K562 (cell line): ENCODE results near the gene UFC1. TPM values are rescaled to one million over a fixed set of nuclear protein-coding genes. Genes with fewer than 3 reads are reported as not detected.

ENCODE experiments used
- ASH1L ChIP-seq: fragments of 450-650 bp; IDR thresholded peaks from 2 replicates; pipeline ENCODE4 v1.6.1; 2018; ENCODE audit warnings: borderline replicate concordance, mild to moderate bottlenecking, low read depth; ENCODE audit not compliant: partially characterized antibody
- BMI1 ChIP-seq: fragments of 150-350 bp; IDR thresholded peaks from 2 replicates; pipeline ENCODE4 v1.6.1; 2014; ENCODE audit warnings: low read length
- CBX3 ChIP-seq, 2 experiments: IDR thresholded peaks; 1 replicate in 1 of 2; 2 replicates in 1 of 2; pipeline ENCODE4 v1.6.1; 2012; ENCODE audit warnings: inconsistent platforms in 2 of 2, low read length in 2 of 2, borderline replicate concordance in 1 of 2, control low read depth in 1 of 2
- CCAR2 ChIP-seq: fragments of 200-400 bp; formaldehyde crosslinking; IDR thresholded peaks from 2 replicates; pipeline ENCODE4 v1.6.1; 2017; ENCODE audit warnings: mild to moderate bottlenecking, low read depth, low read length
- DNMT1 ChIP-seq: fragments of 450-650 bp; IDR thresholded peaks from 2 replicates; pipeline ENCODE4 v1.6.1; 2016; ENCODE audit warnings: antibody characterized with exemption, mild to moderate bottlenecking
- ELF1 ChIP-seq: fragments of 200-800 bp; sonication (Bioruptor generic); IDR thresholded peaks from 2 replicates; pipeline ENCODE4 v1.6.1; 2016; ENCODE audit warnings: missing genetic modification characterization, missing compliant biosample characterization
- EP400 ChIP-seq: fragments of 450-650 bp; IDR thresholded peaks from 2 replicates; pipeline ENCODE4 v1.6.1; 2017; ENCODE audit warnings: antibody characterized with exemption, mild to moderate bottlenecking, moderate library complexity
- FOXJ3 ChIP-seq: sonication (generic); formaldehyde crosslinking; IDR thresholded peaks from 2 replicates; pipeline ENCODE4 v1.4.0; 2020; ENCODE audit warnings: mild to moderate bottlenecking, missing genetic modification reagents
- HNRNPUL1 ChIP-seq: fragments of 200-400 bp; formaldehyde crosslinking; IDR thresholded peaks from 2 replicates; pipeline ENCODE4 v1.6.1; 2017; ENCODE audit warnings: low read length
- KAT8 ChIP-seq: fragments of 450-650 bp; IDR thresholded peaks from 2 replicates; pipeline ENCODE4 v1.6.1; 2016; ENCODE audit warnings: low read depth, mild to moderate bottlenecking
- KDM2B ChIP-seq: fragments of 250-450 bp; sonication (Bioruptor Pico); IDR thresholded peaks from 2 replicates; pipeline ENCODE4 v1.8.0; 2021; ENCODE audit warnings: mild to moderate bottlenecking, moderate library complexity
- KHSRP ChIP-seq: fragments of 450-650 bp; IDR thresholded peaks from 2 replicates; pipeline ENCODE4 v1.6.1; 2017
- MYNN ChIP-seq, 2 experiments: sonication (generic); formaldehyde crosslinking in 1 of 2; IDR thresholded peaks; 2 replicates each; pipeline versions ENCODE4 v1.5.0 to v1.6.1; 2016 to 2020; ENCODE audit warnings: antibody characterized with exemption in 1 of 2, missing genetic modification reagents in 1 of 2
- NCOA6 ChIP-seq: fragments of 450-650 bp; IDR thresholded peaks from 2 replicates; pipeline ENCODE4 v1.6.1; 2017; ENCODE audit warnings: mild to moderate bottlenecking
- NFATC3 ChIP-seq: fragments of 450-650 bp; IDR thresholded peaks from 2 replicates; pipeline ENCODE4 v1.6.1; 2017; ENCODE audit warnings: mild to moderate bottlenecking
- RBM34 ChIP-seq: fragments of 200-400 bp; formaldehyde crosslinking; IDR thresholded peaks from 2 replicates; pipeline ENCODE4 v1.6.1; 2018; ENCODE audit warnings: low read length, borderline replicate concordance; ENCODE audit not compliant: insufficient read depth
- TCF7 ChIP-seq: sonication (generic); IDR thresholded peaks from 2 replicates; pipeline ENCODE4 v1.6.1; 2016; ENCODE audit warnings: antibody characterized with exemption, borderline replicate concordance
- ZBTB43 ChIP-seq: sonication (generic); formaldehyde crosslinking; IDR thresholded peaks from 2 replicates; pipeline ENCODE4 v1.8.0; 2023; ENCODE audit warnings: mild to moderate bottlenecking, missing genetic modification reagents
- ZC3H11A ChIP-seq: IDR thresholded peaks from 2 replicates; pipeline ENCODE4 v1.6.1; 2012; ENCODE audit warnings: low read depth, low read length, improper control_type of control experiment
- ZNF239 ChIP-seq: fragments of 250-450 bp; sonication (Bioruptor Pico); IDR thresholded peaks from 2 replicates; pipeline ENCODE4 v1.4.0; 2020; ENCODE audit warnings: mild to moderate bottlenecking
- ZNF384 ChIP-seq: IDR thresholded peaks from 2 replicates; pipeline ENCODE4 v1.6.1; 2012; ENCODE audit warnings: low read depth, low read length, improper control_type of control experiment
- polyA plus RNA-seq, 8 experiments: library from polyadenylated mRNA; depleted of rRNA in 4 of 8; stranded (reverse) in 5 of 8; unstranded in 3 of 8; fragments of >200 nt; fragmentation: Nextera tagmentation in 2 of 8; fragmentation: Illumina TruSeq in 1 of 8; extraction: Ambion mirVana in 2 of 8; extraction: Trizol in 1 of 8; gene quantifications; 2 replicates each; pipeline versions ENCODE4 v1.2.1 to v1.2.3, GENCODE V29; 2011 to 2014; ENCODE audit warnings: inconsistent platforms in 1 of 8, missing spikeins in 1 of 8
- total RNA-seq, 7 experiments: library from RNA; depleted of rRNA in 6 of 7; stranded (reverse); fragments of >200 nt in 6 of 7; fragmentation: Illumina TruSeq in 2 of 7; extraction: Trizol in 2 of 7; gene quantifications; 2 replicates each; pipeline versions ENCODE4 v1.2.1 to v1.2.3, GENCODE V29; 2011 to 2021; ENCODE audit warnings: low replicate concordance in 1 of 7
- TF ChIP-seq, protein P1 (sequence below): IDR thresholded peaks from 2 replicates; pipeline ENCODE4 v1.6.1; 2011; ENCODE audit not compliant: insufficient read length; ENCODE audit errors: extremely low read depth
- TF ChIP-seq, protein P2 (sequence below): sonication (generic); formaldehyde crosslinking; IDR thresholded peaks from 2 replicates; pipeline ENCODE4 v1.8.1; 2023; ENCODE audit warnings: missing genetic modification reagents, mild to moderate bottlenecking, borderline replicate concordance

UFC1 gene
- total and polyA plus RNA-seq, 9 of the 15 experiments (the other 6 are each of a cell fraction or from before 2014, with no cell fraction given) = 92.8 to 220 (median 161) TPM

- TF ChIP-seq NFATC3 (no peak), KDM2B (CRISPR knock-in tag) (0 out of 2 replicates have a peak, but pooled peaks have one; percentile 54), CCAR2 (no peak), RBM34 (no peak), ASH1L (peak; percentile 56), ELF1 (peak; percentile 99), EP400 (peak; percentile 81), ZNF239 (0 out of 2 replicates have a peak, but pooled peaks have one; percentile 34), BMI1 (no peak), ZNF384 (no peak), NCOA6 (no peak), DNMT1 (0 out of 2 replicates have a peak, but pooled peaks have one; percentile 75), TCF7 (0 out of 2 replicates have a peak, but pooled peaks have one; percentile 26), MYNN (IDR thresholded peaks at IDR 0.05) (no peak), MYNN (CRISPR knock-in tag; IDR thresholded peaks at IDR 0.05) (no peak), HNRNPUL1 (no peak), KHSRP (no peak), FOXJ3 (CRISPR knock-in tag) (no peak), ZBTB43 (CRISPR knock-in tag) (no peak), CBX3 (IDR thresholded peaks at IDR 0.05; ENCODE audit: borderline replicate concordance in 1 of 2, low read length in 2 of 2) (no peak), ZC3H11A (no peak), KAT8 (peak; percentile 75; the same call in 1 of the 2 replicates)
- TF ChIP-seq, protein P1, sequence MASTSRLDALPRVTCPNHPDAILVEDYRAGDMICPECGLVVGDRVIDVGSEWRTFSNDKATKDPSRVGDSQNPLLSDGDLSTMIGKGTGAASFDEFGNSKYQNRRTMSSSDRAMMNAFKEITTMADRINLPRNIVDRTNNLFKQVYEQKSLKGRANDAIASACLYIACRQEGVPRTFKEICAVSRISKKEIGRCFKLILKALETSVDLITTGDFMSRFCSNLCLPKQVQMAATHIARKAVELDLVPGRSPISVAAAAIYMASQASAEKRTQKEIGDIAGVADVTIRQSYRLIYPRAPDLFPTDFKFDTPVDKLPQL = no peak
- TF ChIP-seq, protein P2, sequence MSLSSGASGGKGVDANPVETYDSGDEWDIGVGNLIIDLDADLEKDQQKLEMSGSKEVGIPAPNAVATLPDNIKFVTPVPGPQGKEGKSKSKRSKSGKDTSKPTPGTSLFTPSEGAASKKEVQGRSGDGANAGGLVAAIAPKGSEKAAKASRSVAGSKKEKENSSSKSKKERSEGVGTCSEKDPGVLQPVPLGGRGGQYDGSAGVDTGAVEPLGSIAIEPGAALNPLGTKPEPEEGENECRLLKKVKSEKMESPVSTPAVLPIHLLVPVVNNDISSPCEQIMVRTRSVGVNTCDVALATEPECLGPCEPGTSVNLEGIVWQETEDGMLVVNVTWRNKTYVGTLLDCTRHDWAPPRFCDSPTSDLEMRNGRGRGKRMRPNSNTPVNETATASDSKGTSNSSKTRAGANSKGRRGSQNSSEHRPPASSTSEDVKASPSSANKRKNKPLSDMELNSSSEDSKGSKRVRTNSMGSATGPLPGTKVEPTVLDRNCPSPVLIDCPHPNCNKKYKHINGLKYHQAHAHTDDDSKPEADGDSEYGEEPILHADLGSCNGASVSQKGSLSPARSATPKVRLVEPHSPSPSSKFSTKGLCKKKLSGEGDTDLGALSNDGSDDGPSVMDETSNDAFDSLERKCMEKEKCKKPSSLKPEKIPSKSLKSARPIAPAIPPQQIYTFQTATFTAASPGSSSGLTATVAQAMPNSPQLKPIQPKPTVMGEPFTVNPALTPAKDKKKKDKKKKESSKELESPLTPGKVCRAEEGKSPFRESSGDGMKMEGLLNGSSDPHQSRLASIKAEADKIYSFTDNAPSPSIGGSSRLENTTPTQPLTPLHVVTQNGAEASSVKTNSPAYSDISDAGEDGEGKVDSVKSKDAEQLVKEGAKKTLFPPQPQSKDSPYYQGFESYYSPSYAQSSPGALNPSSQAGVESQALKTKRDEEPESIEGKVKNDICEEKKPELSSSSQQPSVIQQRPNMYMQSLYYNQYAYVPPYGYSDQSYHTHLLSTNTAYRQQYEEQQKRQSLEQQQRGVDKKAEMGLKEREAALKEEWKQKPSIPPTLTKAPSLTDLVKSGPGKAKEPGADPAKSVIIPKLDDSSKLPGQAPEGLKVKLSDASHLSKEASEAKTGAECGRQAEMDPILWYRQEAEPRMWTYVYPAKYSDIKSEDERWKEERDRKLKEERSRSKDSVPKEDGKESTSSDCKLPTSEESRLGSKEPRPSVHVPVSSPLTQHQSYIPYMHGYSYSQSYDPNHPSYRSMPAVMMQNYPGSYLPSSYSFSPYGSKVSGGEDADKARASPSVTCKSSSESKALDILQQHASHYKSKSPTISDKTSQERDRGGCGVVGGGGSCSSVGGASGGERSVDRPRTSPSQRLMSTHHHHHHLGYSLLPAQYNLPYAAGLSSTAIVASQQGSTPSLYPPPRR (CRISPR knock-in tag) = no peak
These were observed 48.3 kb downstream of the UFC1 start, which contains the start of gene NDUFS2 (continued) for GRCh38 chr1:161201836-161202712.
